Subcutaneous adipose tissue (tissue), 4 donors: Measurements from ENCODE around the gene IRF2BPL. TPM values are rescaled to one million over a fixed set of nuclear protein-coding genes. Genes with fewer than 3 reads are reported as not detected.

Source experiments
- CTCF ChIP-seq: fragments of 450-650 bp; IDR thresholded peaks from one replicate; pipeline ENCODE4 v1.5.1; 2016; ENCODE audit warnings: low read depth, mild to moderate bottlenecking, control low read depth, antibody characterized with exemption, moderate library complexity
- total RNA-seq, 4 donors: library from RNA; depleted of rRNA; stranded (reverse); fragments of >200 nt; gene quantifications; one replicate each; pipeline ENCODE4 v1.1.0, GENCODE V29; 2016

IRF2BPL gene
- total RNA-seq, 4 donors from 2014 or later: 14.0 to 76.7 (median 26.1) TPM

DNA sequence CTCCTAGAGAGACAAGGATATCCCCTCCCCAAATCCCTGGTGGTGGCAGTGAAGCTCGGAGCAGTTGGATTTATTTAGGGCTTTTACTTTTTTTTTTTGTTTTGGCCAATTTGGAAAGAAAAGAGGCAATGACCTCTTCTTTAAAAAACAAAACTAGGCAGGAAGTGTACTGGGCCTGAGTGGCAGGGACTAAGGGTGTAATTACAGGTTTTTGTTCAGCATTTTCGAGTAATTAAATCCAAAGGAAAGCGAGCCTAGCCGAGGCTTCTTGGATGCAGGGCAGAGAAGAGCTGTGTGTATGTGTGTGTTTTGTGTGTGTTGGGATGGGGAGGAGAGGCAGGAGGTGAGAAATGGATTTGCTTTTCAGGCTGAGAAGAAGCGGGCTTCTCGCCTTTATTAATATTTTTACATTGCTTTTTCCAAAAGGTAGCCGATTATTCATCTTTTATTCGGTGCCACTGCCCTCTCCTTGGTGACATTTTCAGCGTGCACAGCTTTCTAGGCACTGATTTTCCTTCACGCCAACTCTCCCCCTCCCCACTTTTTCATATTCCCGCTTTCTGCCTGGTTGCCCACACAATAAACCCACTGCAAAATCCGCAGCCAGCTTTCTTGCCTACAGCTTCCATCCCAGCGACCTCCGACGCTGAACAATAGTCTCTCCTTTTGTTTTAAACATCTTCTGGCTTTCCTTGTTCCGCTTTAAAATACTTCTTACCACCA is 8.9 kb upstream of the IRF2BPL start:
- TF ChIP-seq CTCF: no peak

DNA sequence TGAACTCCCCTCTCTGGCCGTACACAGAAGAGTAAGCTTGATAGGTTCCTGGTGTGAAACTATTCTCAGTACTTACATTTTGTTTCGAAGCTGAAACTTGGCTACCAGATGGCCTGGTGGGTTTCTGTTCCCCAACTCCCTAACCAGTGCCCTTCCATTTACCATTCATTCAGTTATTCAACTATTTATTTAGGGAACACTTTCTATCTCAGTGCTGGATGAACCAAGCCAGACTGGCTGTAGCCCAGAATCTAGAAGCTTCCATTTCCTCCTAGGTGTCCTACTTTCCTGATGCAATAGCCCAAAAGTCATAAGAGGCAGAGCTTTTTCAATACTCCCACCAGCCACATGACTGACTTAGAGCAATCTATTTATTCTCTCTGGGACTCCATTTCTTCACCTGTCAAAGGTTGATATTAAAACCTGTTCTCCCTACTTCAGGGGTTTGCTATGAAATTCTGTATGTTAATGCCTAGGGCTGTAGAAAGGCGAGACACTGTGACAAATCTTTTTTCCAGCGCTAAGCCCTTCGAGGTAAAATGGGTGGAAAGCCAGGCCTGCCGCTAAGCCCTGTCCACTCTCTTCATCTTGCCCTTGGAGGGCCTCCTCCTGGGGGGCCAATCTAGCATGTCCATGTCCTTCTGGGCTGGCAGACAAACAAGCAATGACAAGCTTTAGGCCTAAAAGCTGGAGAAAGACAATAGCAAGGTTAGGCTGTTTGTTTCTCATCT is 8.1 kb upstream of the IRF2BPL start:
- TF ChIP-seq CTCF: no peak

DNA sequence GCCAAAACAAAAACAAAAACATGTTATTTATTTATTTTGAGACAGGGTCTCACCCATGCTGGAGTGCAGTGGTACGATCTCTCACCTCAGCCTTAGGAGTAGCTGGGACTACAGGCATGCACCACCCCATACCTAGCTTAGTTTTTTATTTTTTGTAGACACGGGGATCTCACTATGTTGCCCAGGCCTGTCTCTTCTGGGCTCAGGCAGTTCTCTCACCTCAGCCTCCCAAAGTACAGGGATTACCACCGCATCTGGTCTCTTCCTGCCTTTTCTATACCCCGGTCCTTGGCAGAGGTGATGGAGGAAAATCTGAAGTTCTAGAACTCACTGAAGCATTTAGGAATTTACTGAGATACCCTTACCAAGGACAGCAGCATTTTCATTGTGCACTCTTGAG is 6.8 kb upstream of the IRF2BPL start:
- no peak for TF ChIP-seq CTCF

- no peak for TF ChIP-seq CTCF
These were observed 5.4 kb upstream of the IRF2BPL start for GRCh38 chr14:77033622-77034589.

- no peak for TF ChIP-seq CTCF
These were observed 4.5 kb upstream of the IRF2BPL start for GRCh38 chr14:77032844-77033621.

DNA sequence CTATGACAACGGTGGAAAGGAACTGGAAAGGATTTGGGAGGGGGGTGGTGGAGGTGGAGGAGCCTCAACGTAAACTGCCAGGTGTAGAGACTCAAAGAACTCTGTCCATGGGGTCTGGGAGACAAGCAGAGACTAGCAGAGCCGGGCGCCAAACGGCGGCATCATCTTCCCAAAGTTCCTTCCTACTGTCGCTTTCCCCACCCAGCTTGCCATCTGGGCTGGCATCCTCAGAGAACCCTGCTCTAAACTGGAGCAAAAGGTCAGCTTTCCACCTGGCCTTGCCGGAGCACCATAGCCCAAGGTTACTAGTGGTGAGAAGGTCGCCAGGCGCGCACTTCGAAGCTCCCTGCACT is 4.0 kb upstream of the IRF2BPL start:
- TF ChIP-seq CTCF: no peak
